Activated naive CD8-positive, alpha-beta T cell treated with anti-CD3 and anti-CD28 coated beads, Interleukin-2, amount 50 U/mL, for 16 hours (primary cell): ENCODE measurements around the gene PTCH2.
"Not testable (repeated sequence)": the region's sequence is repeated elsewhere in the genome, so short reads cannot be mapped to it uniquely, and the experiment has no call there.

Source experiments
- DNase-seq: peaks from one replicate; pipeline ENCODE4 v3.0.0-alpha.2; 2020; ENCODE audit warnings: low read depth, low spot score

Gene PTCH2

GRCh38 chr1:44838294-44838693 is 4.8 kb downstream of the PTCH2 start:
- DNase-seq, result not testable (repeated sequence)

DNA sequence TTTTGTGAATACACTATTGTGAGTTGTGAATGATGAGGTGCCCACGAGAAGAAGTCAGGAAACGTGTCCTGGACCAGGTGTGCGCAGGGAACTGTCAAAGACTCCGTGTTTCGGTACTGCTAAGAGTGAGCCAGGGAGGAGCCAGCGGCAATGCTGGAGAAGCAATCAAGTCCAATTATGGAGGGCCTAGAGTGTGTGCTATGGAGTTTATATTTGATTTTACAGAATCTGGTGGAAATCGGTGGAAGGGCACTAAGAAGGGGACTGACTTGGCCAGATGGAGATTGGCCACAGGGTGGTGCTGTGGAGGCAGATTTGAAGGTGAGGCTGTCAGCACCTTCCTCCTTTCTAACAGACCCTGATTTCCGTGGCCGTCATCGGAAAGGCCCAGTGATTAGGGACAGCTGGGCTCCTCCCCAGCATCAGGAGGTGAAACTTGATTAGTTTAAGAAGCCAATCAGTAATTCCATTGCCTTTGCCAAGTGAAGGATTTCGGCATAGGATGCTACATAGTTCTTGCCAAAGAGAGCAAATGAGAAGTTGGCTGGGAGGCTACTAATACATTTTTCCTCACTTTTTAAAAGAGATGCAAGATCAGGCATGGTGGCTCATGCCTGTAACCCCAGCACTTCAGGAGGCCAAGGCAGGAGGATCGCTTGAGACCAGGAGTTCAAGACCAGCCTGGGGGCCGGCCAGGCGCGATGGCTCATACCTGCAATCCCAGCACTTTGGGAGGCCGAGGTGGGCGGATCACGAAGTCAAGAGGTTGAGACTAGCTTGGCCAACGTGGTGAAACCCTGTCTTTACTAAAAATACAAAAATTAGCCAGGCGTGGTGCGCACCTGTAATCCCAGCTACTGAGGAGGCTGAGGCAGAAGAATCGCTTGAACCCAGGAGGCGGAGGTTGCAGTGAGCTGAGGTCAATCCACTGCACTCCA is 7.0 kb downstream of the PTCH2 start:
- DNase-seq, result peak; percentile 80

GRCh38 chr1:44834328-44834727 is 8.7 kb downstream of the PTCH2 start:
- DNase-seq, result no peak

DNA sequence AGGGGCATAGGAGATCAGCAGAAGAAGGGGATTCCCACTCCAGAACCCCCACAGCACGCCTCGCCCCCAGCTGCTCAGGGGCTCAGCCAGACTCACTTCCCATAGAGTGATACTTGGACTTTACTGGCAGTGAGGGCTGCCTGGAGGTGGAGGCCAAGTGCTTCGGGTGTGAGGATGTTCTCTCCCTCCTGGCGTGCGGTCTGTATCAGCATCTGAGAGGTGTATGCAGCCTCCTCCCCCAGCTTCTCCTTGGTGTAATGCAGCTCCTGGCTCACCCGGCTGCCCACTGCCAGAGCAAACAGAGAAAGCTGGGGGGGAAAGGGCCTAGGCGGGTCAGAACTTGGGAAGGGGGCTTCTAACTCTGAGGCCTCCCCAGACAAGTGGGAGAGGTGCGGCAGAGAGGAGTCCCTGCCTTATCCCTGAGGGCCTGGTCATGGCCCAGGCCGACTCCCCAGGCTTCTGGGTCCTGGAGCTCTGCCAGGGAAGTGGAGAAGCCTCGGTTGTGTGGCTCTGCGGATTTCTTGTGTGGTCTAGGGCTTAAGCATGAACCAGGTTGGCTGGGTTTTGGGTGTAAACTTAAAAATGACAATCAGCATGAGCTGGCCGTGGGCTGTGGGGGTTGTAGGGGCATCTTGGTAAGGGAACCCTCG is 10.9 kb downstream of the PTCH2 start:
- no peak for DNase-seq

- no peak for DNase-seq
Observed at GRCh38 chr1:44831516-44831915, 11.5 kb downstream of the PTCH2 start.

DNA sequence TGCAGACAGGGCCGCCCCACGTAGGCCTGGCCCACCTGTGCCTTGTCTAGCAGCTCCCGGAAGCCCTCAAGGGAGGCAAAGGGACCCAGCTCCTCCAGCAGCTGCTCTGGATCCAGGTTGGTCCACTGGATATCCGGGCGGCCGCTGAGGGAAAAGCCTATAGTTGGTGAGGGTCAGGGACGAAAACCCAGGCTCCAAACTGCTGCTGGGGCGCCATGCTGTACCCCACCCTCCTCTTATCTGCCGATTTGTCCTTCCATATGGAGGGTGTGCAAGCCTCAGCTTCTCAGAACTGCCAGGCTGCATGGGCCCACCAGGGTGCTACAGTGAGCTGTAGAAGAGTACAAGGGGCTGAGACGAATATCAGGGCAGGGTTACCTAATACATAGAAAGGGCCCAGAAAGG is 12.2 kb downstream of the PTCH2 start:
- no peak for DNase-seq

GRCh38 chr1:44829506-44830384 is 13.3 kb downstream of the PTCH2 start:
- no peak for DNase-seq

GRCh38 chr1:44828841-44829440 is 14.1 kb downstream of the PTCH2 start:
- DNase-seq, result no peak

DNA sequence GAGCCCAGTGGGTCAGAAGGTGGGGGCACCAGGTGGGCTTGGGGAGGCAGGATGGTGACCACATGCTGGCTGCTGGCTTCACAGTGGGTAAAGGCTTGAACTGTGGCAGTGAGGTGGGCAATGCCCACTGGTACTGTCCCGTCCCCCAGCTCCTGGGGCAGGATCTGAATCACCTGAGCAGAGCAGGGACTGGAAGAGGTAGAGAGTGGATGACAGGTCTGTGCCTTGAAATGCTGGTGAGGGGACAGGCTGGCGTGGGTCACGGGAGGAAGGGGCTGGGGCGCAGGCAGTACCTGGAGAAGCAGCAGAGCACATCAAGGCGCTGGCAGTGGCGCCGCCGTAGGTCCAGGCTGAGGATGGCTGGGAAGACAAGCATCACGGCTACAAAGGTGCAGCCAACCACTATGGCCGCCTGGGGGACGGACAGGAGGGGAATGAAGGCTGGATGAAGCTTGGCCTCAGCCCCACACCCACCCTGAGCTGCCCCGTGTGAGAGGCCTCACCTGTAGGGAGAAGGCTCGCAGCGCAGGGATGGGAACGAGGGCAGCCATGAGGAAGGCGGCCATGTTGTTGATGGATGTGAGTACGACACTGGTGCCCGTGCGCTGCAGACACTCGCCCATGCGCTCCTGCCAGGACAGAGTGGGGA is 14.9 kb downstream of the PTCH2 start:
- no peak for DNase-seq

DNA sequence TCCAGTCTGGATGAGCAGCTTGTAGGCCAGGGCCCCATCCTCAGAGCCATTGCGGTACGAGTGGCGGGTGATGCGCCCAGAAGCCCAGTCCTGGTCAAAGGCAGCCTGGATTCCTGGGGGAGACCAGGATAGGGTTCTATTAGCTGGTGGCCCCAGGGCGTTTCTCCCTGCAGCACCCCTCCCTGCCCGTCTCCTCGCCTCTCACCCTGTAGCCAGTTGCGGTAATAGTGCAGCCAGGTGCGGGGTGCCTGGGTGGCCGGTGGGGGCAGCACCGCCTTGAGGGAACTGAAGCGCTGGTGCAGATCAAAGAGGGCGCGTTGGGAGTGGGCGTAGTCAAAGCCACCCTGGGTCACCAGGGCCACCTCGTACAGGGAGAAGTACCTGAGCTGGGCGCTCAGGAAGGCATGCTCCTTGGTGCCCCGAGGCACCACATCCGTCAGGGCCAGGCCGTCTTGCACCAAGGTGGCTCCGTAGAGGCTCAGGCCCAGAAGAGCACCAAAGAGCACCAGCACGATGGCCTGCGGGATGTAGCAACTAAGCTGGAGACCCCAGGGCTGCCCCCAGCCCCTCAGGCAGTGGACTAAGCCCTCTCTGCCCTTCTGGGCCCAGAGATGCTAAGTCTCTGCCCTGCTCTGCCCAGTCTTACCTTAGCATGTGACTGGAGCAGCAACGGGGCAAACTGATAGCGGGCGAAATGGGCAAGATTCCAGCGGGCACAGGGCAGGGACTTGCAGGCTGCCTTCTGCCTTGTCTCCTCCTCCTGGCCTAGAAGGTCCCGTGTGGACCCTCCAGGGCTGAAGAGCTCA is 15.7 kb downstream of the PTCH2 start:
- DNase-seq, result no peak

DNA sequence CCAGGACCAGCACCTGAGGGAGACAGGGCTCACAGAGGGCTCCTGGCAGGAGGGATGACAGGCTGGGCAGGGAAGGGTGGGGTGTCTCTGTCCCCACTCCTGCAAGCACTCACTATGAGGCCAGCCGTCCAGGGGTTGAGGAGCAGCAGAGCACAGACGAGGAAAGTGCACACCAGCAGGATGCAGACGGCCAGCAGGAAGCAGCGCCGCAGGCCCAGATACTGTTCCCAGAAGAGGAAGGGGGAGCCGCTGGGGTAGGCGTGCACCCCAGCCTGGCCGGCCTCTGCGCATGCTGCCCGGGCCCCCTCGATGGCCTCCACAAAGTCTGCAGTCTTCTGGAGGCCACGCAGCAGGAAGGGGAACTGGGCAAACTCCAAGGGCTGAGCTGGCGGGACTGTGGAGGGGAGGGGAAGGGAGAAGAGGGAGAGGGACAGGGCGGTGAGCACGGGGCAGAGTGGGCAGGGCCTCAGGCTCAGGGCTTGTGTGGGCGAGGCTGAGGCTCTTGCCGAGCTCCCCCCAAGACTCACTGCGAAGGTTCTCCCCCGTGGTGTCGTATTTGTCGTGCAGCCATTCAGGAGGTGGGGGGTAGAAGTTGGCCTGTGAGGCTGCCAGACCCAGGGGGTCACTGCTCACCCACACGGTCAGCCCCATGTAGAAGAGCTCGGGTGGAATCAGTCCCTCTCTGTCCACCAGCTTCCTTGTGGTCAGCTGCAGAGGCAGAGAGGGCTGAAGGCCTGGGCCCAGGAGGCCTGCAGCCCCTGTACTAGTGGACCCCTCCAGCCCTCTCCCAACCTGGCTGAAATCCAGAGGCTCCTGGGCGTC is 16.5 kb downstream of the PTCH2 start:
- DNase-seq, result no peak

- not testable (repeated sequence) for DNase-seq
Observed at GRCh38 chr1:44824392-44824791, 18.7 kb downstream of the PTCH2 start.

- DNase-seq, result no peak
Observed at GRCh38 chr1:44822981-44823451, 20.0 kb downstream of the PTCH2 start.

DNA sequence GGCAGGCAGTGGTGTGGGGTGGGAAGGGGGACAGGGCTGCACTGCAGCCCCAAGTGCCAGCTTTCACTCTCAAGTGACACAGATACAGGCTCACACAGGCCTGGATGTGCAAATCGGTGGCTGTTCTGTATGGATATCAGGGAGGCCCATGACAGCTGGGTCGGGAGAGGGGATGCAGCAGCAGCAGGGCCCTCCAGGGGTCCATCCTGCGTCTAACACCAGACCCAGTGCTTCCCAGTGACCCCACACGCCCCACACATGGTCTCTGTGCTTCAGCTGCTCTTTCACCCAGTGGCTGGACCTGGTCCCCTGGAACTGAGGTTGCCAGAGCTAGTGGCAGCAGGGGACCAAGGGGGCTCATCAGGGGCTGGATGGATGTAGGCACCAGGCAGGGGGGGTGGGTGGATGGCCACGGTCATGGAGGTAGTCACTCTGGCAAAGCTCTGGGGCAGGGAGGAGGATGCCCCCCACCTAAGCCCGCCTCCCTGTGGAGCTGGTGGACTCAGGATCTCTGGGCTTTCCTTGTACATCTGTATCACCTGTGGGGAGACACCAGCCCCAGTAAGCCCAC is 20.8 kb downstream of the PTCH2 start:
- DNase-seq, result no peak

- DNase-seq, result no peak
Observed at GRCh38 chr1:44821240-44821715, 21.8 kb downstream of the PTCH2 start.

DNA sequence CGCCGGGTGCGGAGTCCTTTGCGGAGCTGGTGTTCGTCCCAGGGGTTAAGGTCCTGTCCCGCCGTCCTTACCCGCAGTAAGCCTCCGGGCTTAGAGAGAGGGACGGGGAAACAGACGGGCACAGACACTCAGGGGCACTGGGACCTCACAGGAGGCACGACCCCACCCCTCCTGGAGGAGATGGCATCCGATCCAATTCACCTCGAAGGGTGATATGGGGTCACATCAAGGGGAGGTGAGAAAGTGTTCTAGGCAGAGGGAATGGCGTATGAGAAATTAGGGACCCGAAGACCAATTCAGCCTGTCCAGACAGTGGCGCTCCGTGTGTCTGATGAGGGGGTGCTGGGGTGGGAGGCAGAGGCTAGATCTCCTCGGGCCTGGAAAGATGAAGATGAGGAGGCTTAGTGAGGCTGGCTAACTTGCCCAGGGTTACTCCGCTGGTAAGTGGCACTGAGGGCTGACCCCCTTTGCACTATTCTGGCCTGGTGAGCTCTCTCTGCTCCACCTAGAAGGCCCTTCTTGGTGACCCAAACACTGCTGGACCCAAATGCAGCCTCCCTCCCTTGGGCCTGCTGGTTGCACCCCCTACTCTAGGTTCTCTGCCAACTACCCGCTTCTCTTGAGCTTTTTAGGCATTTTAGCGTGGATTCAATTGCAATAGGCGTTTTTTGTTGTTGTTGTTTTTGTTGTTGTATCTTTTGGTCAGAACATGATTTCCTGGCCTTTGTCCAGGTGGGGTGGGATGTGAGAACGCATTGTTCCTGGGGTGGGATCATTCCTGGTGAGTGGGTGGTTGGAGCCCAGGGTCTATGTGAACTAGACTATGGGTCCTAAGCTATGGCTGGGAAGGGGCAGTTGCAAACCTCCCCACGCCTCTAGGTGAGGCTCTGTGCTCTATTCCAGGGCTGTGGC is 22.5 kb downstream of the PTCH2 start:
- DNase-seq, result no peak

DNA sequence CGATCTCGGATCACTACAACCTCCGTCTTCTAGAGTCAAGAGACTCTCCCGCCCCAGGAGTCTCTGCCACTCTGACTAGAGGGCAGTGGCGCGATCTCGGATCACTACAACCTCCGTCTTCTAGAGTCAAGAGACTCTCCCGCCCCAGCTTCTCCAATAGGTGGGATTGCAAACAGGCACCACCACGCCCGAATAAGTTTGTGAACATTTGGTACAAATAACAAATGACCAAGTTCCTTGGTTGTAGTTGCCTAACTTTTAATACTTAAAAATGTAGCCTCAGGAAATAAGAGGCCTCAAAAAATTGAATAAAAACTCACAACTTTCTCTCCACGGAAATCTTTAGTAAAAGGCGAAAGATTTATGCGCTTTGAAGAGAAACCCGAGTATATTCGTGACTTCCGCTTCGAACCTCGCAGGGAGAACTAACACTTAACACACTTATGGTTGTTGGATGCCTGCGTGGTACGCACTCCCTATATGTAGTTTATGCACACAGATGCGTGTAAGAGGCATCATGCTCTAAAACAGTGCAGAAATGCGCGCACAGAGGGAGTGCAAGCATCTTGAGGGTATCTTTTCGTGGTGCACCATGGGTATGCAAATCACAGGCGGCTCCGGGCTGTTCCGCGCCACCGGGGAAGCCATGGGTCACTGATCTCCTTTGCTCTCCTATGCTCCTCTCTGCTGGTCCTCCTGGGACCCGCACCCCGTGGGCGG is 23.3 kb downstream of the PTCH2 start:
- DNase-seq, result peak; percentile 62
